ENCODE data around the gene CLEC4M.

DNA sequence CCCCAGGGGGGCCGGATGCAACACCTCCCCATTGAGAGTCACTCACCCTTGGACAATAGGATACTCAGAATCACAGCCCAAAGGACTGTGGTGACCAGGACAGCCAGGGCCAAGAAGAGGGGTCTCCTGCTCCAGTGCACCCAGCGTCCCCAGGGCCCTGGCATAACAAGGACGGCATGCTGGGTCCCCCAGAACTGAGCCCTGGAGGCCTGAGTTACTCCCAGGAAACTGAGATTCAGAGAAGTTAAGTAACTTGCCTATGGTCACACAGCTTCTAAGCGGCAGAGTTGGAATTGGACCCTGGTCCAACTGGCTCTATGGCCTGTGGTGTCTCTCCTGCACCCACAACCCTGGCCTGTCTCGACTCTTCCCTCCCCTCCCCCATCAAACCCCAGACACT, 31.4 kb upstream of the CLEC4M start:
- TF ChIP-seq, protein P1, sequence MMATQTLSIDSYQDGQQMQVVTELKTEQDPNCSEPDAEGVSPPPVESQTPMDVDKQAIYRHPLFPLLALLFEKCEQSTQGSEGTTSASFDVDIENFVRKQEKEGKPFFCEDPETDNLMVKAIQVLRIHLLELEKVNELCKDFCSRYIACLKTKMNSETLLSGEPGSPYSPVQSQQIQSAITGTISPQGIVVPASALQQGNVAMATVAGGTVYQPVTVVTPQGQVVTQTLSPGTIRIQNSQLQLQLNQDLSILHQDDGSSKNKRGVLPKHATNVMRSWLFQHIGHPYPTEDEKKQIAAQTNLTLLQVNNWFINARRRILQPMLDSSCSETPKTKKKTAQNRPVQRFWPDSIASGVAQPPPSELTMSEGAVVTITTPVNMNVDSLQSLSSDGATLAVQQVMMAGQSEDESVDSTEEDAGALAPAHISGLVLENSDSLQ (IDR thresholded peaks at IDR 0.05): no peak
- TF ChIP-seq CTBP1 (IDR thresholded peaks at IDR 0.05; ENCODE audit: borderline replicate concordance) (no peak), BHLHE40 (IDR thresholded peaks at IDR 0.05; ENCODE audit: borderline replicate concordance) (no peak), ELF4 (IDR thresholded peaks at IDR 0.05) (no peak), NFRKB (IDR thresholded peaks at IDR 0.05) (no peak), TARDBP (IDR thresholded peaks at IDR 0.05) (no peak), SP1 (IDR thresholded peaks at IDR 0.05) (no peak), SUZ12 (IDR thresholded peaks at IDR 0.05) (no peak), LEF1 (IDR thresholded peaks at IDR 0.05; ENCODE audit: borderline replicate concordance) (no peak), FOXM1 (IDR thresholded peaks at IDR 0.05; ENCODE audit: borderline replicate concordance) (no peak)
